Endometrium (tissue), 2 donors: ENCODE results near the gene NDST1.

Experiments
- FAIRE-seq: peaks from 2 replicates; lab custom pipeline; 2012; peaks lifted over from hg19 to GRCh38; lab: Jason Lieb, UNC
- donor health status: control.
- donor health status: control.

The NDST1 gene

GRCh38 chr5:150523472-150524350, 15.8 kb downstream of the NDST1 start:
- FAIRE-seq, result no peak

- no peak for FAIRE-seq
Measured at GRCh38 chr5:150525163-150525562, 17.2 kb downstream of the NDST1 start.

- no peak for FAIRE-seq
Measured at GRCh38 chr5:150525781-150526180, 17.9 kb downstream of the NDST1 start.

- FAIRE-seq, result no peak
Measured at GRCh38 chr5:150527038-150527437, 19.1 kb downstream of the NDST1 start.

GRCh38 chr5:150527808-150528207, 19.9 kb downstream of the NDST1 start:
- FAIRE-seq, result no peak

GRCh38 chr5:150528924-150529546, 21.1 kb downstream of the NDST1 start:
- no peak for FAIRE-seq

- FAIRE-seq, result no peak
Measured at GRCh38 chr5:150529555-150529954, 21.6 kb downstream of the NDST1 start.

GRCh38 chr5:150530423-150530822, 22.5 kb downstream of the NDST1 start:
- FAIRE-seq, result no peak

- FAIRE-seq, result no peak
Measured at GRCh38 chr5:150530951-150531588, 23.1 kb downstream of the NDST1 start.

GRCh38 chr5:150531686-150532085, 23.8 kb downstream of the NDST1 start:
- no peak for FAIRE-seq

GRCh38 chr5:150532151-150532550, 24.2 kb downstream of the NDST1 start:
- no peak for FAIRE-seq

GRCh38 chr5:150532996-150533395, 25.1 kb downstream of the NDST1 start:
- no peak for FAIRE-seq

- no peak for FAIRE-seq
Measured at GRCh38 chr5:150534811-150535210, 26.9 kb downstream of the NDST1 start.

GRCh38 chr5:150535611-150536010, 27.7 kb downstream of the NDST1 start:
- no peak for FAIRE-seq

- FAIRE-seq, result no peak
Measured at GRCh38 chr5:150538007-150538917, 30.3 kb downstream of the NDST1 start.

- FAIRE-seq, result no peak
Measured at GRCh38 chr5:150539206-150539605, 31.3 kb downstream of the NDST1 start.

- FAIRE-seq, result no peak
Measured at GRCh38 chr5:150540042-150540441, 32.1 kb downstream of the NDST1 start.

- no peak for FAIRE-seq
Measured at GRCh38 chr5:150540615-150541396, 32.9 kb downstream of the NDST1 start.

GRCh38 chr5:150541397-150541675, 33.4 kb downstream of the NDST1 start:
- no peak for FAIRE-seq

- FAIRE-seq, result no peak
Measured at GRCh38 chr5:150541895-150542294, 34.0 kb downstream of the NDST1 start.

GRCh38 chr5:150542933-150543445, 35.1 kb downstream of the NDST1 start:
- FAIRE-seq, result no peak
